VCaP (cell line): ENCODE results near the gene KDM4D.

Source experiments
- H3K27ac ChIP-seq: fragments of 450-650 bp; 2 replicates; pipeline ENCODE4 v1.5.1; 2017
- TF ChIP-seq, protein P1 (sequence below): fragments of 450-650 bp; conservative IDR thresholded peaks from 2 replicates; pipeline ENCODE4 v1.5.1; 2017; ENCODE audit warnings: mild to moderate bottlenecking, moderate library complexity

KDM4D gene

GRCh38 chr11:94938095-94939055 lies 35.1 kb upstream of the KDM4D start:
- peak overlapping the region; percentile 63 for H3K27ac ChIP-seq
- TF ChIP-seq, protein P1, sequence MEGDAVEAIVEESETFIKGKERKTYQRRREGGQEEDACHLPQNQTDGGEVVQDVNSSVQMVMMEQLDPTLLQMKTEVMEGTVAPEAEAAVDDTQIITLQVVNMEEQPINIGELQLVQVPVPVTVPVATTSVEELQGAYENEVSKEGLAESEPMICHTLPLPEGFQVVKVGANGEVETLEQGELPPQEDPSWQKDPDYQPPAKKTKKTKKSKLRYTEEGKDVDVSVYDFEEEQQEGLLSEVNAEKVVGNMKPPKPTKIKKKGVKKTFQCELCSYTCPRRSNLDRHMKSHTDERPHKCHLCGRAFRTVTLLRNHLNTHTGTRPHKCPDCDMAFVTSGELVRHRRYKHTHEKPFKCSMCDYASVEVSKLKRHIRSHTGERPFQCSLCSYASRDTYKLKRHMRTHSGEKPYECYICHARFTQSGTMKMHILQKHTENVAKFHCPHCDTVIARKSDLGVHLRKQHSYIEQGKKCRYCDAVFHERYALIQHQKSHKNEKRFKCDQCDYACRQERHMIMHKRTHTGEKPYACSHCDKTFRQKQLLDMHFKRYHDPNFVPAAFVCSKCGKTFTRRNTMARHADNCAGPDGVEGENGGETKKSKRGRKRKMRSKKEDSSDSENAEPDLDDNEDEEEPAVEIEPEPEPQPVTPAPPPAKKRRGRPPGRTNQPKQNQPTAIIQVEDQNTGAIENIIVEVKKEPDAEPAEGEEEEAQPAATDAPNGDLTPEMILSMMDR, result no peak

DNA sequence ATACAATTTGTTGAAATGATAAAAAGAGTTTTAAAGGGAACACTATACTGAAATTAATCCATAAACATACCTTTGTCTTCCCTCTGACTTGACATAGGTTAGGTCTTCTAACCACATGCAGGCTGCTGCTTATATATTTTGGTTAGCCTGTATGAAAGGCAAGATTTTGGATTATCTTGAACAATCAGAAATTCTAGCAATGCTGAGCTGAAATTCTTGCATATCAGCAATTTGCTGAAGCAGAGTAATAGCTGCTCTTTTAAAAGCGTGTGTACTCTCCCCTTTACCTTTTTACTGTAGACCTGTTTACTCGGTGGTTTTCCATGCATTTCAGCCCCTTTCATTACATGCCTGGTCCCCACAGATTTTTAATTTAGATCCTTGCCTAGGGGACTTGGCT lies 34.2 kb upstream of the KDM4D start:
- H3K27ac ChIP-seq, result peak overlapping the region; percentile 63
- TF ChIP-seq, protein P1, result no peak

GRCh38 chr11:94941131-94941530 lies 32.4 kb upstream of the KDM4D start:
- TF ChIP-seq, protein P1, result no peak
- H3K27ac ChIP-seq, result no peak overlapping the region

DNA sequence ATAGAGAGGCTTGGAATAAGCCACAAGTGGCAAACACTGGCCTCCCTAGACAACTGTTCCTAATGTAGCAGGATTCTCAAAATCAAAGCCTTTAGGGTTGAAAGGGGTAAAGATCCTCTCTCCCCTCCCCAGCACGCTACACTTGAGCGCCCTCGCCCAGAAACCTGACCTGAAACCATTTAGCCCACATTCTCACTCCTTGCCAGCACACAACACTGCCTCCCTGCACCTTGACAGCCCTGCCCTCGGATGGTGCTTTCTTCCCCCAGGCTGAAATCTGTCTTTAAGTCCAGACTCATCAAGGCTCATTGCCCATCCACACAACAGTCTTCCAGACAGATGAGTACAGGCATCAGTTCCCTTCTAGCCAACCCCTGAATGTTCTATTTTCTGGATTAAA lies 26.7 kb upstream of the KDM4D start:
- no peak overlapping the region for H3K27ac ChIP-seq
- TF ChIP-seq, protein P1, result no peak

GRCh38 chr11:94948070-94948617 lies 25.4 kb upstream of the KDM4D start:
- TF ChIP-seq, protein P1, result no peak
- H3K27ac ChIP-seq, result no peak overlapping the region

GRCh38 chr11:94954753-94955152 lies 18.8 kb upstream of the KDM4D start:
- no peak overlapping the region for H3K27ac ChIP-seq
- TF ChIP-seq, protein P1, result no peak

GRCh38 chr11:94956963-94957362 lies 16.5 kb upstream of the KDM4D start:
- TF ChIP-seq, protein P1, result no peak
- H3K27ac ChIP-seq, result no peak overlapping the region
